ENCODE data around the gene NOXA1.

Gene NOXA1

GRCh38 chr9:137379761-137380161, 43.4 kb upstream of the NOXA1 start:
- no peak for DNase-seq (ENCODE audit: extremely low read depth, low read depth)
- TF ChIP-seq CTCF (IDR thresholded peaks at IDR 0.05; ENCODE audit: low read depth, low read length, missing control alignments), result no peak
- H3K4me3 ChIP-seq (replicated peaks; ENCODE audit: low read depth, low read length), result no peak overlapping the region

DNA sequence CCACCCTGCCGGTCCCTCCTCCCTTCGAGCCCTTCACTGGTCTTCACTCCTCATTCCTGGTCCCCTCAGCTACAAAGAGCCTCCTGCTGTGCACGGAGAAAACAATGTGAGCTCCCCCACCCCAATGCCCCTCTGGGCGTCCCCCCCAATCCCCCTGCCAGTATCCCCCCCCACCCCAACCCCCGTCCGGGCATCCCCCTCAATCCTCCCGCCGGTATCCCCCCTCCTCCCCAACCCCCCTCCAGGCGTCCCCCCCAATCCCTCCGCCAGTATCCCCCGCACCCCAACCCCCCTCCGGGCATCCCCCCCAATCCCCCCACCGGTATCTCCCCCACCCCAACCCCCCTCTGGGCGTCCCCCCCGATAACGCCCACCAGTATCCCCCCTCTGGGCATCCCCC, 43.0 kb upstream of the NOXA1 start:
- no peak overlapping the region for H3K4me3 ChIP-seq (replicated peaks; ENCODE audit: low read depth, low read length)
- no peak for TF ChIP-seq CTCF (IDR thresholded peaks at IDR 0.05; ENCODE audit: low read depth, low read length, missing control alignments)
- no peak for DNase-seq (ENCODE audit: extremely low read depth, low read depth)

DNA sequence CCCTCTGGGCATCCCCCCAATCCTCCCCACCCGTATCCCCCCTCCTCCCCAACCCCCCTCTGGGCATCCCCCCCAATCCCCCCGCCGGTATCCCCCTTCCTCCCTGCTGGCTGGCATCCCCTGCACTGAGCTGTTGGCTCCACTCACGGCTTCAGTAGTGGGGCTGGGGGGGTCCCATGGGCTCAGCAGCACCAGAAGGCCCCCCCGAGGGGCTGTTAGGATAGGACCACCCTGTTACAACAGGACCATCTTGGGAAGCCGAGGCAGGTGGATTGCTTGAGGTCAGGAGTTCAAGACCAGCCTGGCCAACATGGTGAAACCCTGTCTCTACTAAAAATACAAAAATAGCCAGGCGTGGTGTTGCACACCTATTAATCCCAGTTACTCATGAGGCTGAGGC, 42.6 kb upstream of the NOXA1 start:
- no peak overlapping the region for H3K4me3 ChIP-seq (replicated peaks; ENCODE audit: low read depth, low read length)
- no peak for TF ChIP-seq CTCF (IDR thresholded peaks at IDR 0.05; ENCODE audit: low read depth, low read length, missing control alignments)
- no peak for DNase-seq (ENCODE audit: extremely low read depth, low read depth)

GRCh38 chr9:137381501-137382443, 41.4 kb upstream of the NOXA1 start:
- DNase-seq (ENCODE audit: extremely low read depth, low read depth), result no peak
- H3K4me3 ChIP-seq (replicated peaks; ENCODE audit: low read depth, low read length), result no peak overlapping the region
- TF ChIP-seq CTCF (IDR thresholded peaks at IDR 0.05; ENCODE audit: low read depth, low read length, missing control alignments), result no peak

DNA sequence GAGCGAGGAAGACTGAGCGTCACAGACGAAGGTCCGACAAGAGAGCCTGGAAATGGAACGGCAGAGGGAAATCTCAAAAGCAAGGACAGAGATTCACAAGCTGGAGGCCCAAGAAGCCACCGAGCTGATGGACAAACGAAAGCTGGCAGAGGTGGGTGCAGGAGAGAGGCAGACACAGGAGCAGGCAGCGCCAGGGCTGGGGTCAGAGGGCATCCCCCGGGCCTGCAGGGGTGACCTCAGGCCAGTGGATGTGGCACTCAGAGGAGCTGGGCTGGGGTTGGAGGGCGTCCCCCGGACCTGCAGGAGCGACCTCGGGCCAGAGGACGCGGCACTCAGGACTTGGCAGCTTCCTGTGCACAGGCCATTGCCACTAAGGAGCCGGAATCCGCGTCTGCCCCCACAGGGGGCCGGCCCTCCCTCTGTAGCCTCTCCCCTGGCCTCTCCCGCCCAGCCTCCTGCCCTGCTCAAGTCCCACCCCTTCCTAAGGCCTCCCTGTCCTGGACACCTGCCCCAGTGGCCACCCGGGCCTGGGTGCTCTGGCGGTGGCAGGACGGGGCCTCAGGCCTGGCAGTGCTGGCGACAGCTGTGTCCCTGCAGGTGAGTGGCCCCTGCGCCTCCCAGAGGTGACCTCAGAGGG, 40.6 kb upstream of the NOXA1 start:
- H3K4me3 ChIP-seq (replicated peaks; ENCODE audit: low read depth, low read length), result no peak overlapping the region
- TF ChIP-seq CTCF (IDR thresholded peaks at IDR 0.05; ENCODE audit: low read depth, low read length, missing control alignments), result no peak
- no peak for DNase-seq (ENCODE audit: extremely low read depth, low read depth)

GRCh38 chr9:137383081-137383783, 40.0 kb upstream of the NOXA1 start:
- no peak for TF ChIP-seq CTCF (IDR thresholded peaks at IDR 0.05; ENCODE audit: low read depth, low read length, missing control alignments)
- no peak for DNase-seq (ENCODE audit: extremely low read depth, low read depth)
- no peak overlapping the region for H3K4me3 ChIP-seq (replicated peaks; ENCODE audit: low read depth, low read length)
